ENCODE results near the gene PTPRD. TPM values are rescaled to one million over a fixed set of nuclear protein-coding genes. Genes with fewer than 3 reads are reported as not detected.
A peak's percentile ranks its signal among the peaks of the same experiment; 100 is the strongest.

The PTPRD gene
- total RNA-seq, 1 experiment from 2014 or later = 70.1 TPM

DNA sequence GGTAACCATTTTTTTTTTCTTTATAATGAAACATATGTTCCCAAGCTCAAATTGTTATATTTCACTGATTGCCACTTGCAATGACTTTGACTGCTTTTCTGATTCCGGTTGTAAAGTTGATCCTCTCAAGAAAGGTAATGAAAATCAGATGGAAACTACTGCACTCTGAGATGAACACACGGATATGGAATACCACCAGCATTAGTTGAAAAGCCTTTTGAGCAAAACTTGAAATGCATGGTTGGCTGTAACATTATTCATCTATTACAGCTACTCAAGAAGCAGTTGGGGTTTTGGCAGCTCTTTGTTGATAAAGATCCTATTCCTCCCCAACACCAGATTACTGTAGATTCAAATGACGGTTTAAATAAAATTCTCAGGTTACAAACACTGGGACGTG is 2221.7 kb downstream of the PTPRD start:
- no peaks in the 10 kb centered on the region for H3K27me3 ChIP-seq (replicated peaks; ENCODE audit: control insufficient read depth, insufficient read depth, low read length)
- no peaks in the 10 kb centered on the region for H3K4me1 ChIP-seq
- Mint-ChIP-seq H3K36me3 (ENCODE audit: insufficient read depth, unreplicated experiment) (peaks cover 4% of the 10 kb centered on the region), H3K4me3 (ENCODE audit: unreplicated experiment) (no peak overlapping the region), H3K9me3 (ENCODE audit: unreplicated experiment) (peaks cover 9% of the 10 kb centered on the region), H3K27ac (ENCODE audit: unreplicated experiment) (no peak overlapping the region), H3K4me1 (ENCODE audit: low read depth, unreplicated experiment) (peaks cover 9% of the 10 kb centered on the region), H3K27me3 (ENCODE audit: insufficient read depth, unreplicated experiment) (no peaks in the 10 kb centered on the region)
- H3K4me3 ChIP-seq (ENCODE audit: low read depth, low read length) = no peak overlapping the region
- DNase-seq = no peak
- intact Hi-C loops (cut with micrococcal nuclease; ENCODE audit: unreplicated experiment) = no loop called here
- no peaks in the 10 kb centered on the region for H3K9me3 ChIP-seq
- BruUV-seq (replicated peaks) = no TSS peak
- CTCF ChIA-PET = no interaction called here
- TF ChIP-seq, protein P1, sequence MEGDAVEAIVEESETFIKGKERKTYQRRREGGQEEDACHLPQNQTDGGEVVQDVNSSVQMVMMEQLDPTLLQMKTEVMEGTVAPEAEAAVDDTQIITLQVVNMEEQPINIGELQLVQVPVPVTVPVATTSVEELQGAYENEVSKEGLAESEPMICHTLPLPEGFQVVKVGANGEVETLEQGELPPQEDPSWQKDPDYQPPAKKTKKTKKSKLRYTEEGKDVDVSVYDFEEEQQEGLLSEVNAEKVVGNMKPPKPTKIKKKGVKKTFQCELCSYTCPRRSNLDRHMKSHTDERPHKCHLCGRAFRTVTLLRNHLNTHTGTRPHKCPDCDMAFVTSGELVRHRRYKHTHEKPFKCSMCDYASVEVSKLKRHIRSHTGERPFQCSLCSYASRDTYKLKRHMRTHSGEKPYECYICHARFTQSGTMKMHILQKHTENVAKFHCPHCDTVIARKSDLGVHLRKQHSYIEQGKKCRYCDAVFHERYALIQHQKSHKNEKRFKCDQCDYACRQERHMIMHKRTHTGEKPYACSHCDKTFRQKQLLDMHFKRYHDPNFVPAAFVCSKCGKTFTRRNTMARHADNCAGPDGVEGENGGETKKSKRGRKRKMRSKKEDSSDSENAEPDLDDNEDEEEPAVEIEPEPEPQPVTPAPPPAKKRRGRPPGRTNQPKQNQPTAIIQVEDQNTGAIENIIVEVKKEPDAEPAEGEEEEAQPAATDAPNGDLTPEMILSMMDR (IDR thresholded peaks at IDR 0.05; ENCODE audit: insufficient read depth in 1 of 2, low read depth in 1 of 2, low read length in 1 of 2, severe bottlenecking in 1 of 2, unreplicated experiment in 1 of 2) = no peak
- H3K36me3 ChIP-seq (ENCODE audit: control insufficient read depth, insufficient read depth, low read length) = no peaks in the 10 kb centered on the region
- POLR2A ChIA-PET = no interaction called here

- CTCF ChIA-PET = no interaction called here
- POLR2A ChIA-PET = no interaction called here
Measured at GRCh38 chr9:8390571-8390970, 2222.2 kb downstream of the PTPRD start.

GRCh38 chr9:8389531-8389930 is 2223.3 kb downstream of the PTPRD start:
- POLR2A ChIA-PET = no interaction called here
- H3K9me3 ChIP-seq = no peaks in the 10 kb centered on the region
- H3K27ac Mint-ChIP-seq (ENCODE audit: unreplicated experiment) = no peak overlapping the region
- TF ChIP-seq, protein P1 (IDR thresholded peaks at IDR 0.05; ENCODE audit: insufficient read depth in 1 of 2, low read depth in 1 of 2, low read length in 1 of 2, severe bottlenecking in 1 of 2, unreplicated experiment in 1 of 2) = no peak
- H3K4me1 Mint-ChIP-seq (ENCODE audit: low read depth, unreplicated experiment) = peaks cover 11% of the 10 kb centered on the region
- H3K4me3 Mint-ChIP-seq (ENCODE audit: unreplicated experiment) = no peak overlapping the region
- CTCF ChIA-PET = no interaction called here
- DNase-seq = no peak
- peaks cover 10% of the 10 kb centered on the region for H3K4me1 ChIP-seq
- intact Hi-C loops (cut with micrococcal nuclease; ENCODE audit: unreplicated experiment) = loop anchor here (10.0 kb wide), 2 partner anchors 465 to 505 kb away; no protein-coding TSS in a partner anchor
- peaks cover 12% of the 10 kb centered on the region for H3K9me3 Mint-ChIP-seq (ENCODE audit: unreplicated experiment)
- no peaks in the 10 kb centered on the region for H3K27me3 Mint-ChIP-seq (ENCODE audit: insufficient read depth, unreplicated experiment)
- H3K27me3 ChIP-seq (replicated peaks; ENCODE audit: control insufficient read depth, insufficient read depth, low read length) = no peaks in the 10 kb centered on the region
- H3K4me3 ChIP-seq (ENCODE audit: low read depth, low read length) = no peak overlapping the region
- no TSS peak for BruUV-seq (replicated peaks)
- H3K36me3 ChIP-seq (ENCODE audit: control insufficient read depth, insufficient read depth, low read length) = no peaks in the 10 kb centered on the region
- H3K36me3 Mint-ChIP-seq (ENCODE audit: insufficient read depth, unreplicated experiment) = peaks cover 4% of the 10 kb centered on the region

More at GRCh38 chr9:8390571-8390970, 2222.2 kb downstream of the PTPRD start:
- Histone ChIP-seq H3K27me3 (replicated peaks; ENCODE audit: control insufficient read depth, insufficient read depth, low read length) (no peaks in the 10 kb centered on the region), H3K9me3 (no peaks in the 10 kb centered on the region), H3K36me3 (ENCODE audit: control insufficient read depth, insufficient read depth, low read length) (no peaks in the 10 kb centered on the region), H3K4me1 (no peaks in the 10 kb centered on the region), H3K4me3 (ENCODE audit: low read depth, low read length) (no peak overlapping the region)
- no peak for DNase-seq
- no peak overlapping the region for H3K4me3 Mint-ChIP-seq (ENCODE audit: unreplicated experiment)
- H3K27ac Mint-ChIP-seq (ENCODE audit: unreplicated experiment) = peak overlapping the region; percentile 10
- peaks cover 11% of the 10 kb centered on the region for H3K4me1 Mint-ChIP-seq (ENCODE audit: low read depth, unreplicated experiment)
- no TSS peak for BruUV-seq (replicated peaks)
- H3K27me3 Mint-ChIP-seq (ENCODE audit: insufficient read depth, unreplicated experiment) = no peaks in the 10 kb centered on the region
- peaks cover 4% of the 10 kb centered on the region for H3K36me3 Mint-ChIP-seq (ENCODE audit: insufficient read depth, unreplicated experiment)
- TF ChIP-seq, protein P1 (IDR thresholded peaks at IDR 0.05; ENCODE audit: insufficient read depth in 1 of 2, low read depth in 1 of 2, low read length in 1 of 2, severe bottlenecking in 1 of 2, unreplicated experiment in 1 of 2) = no peak
- peaks cover 12% of the 10 kb centered on the region for H3K9me3 Mint-ChIP-seq (ENCODE audit: unreplicated experiment)
- intact Hi-C loops (cut with micrococcal nuclease; ENCODE audit: unreplicated experiment) = no loop called here
